AG10803 (cell line): ENCODE data around the gene TRAF2.

Source experiments
- DNase-seq: peaks from one replicate; pipeline ENCODE4 v3.0.0; 2010; ENCODE audit warnings: low read depth
- H3K4me3 ChIP-seq: 2 replicates; pipeline ENCODE4 v1.5.1; 2011; ENCODE audit warnings: mild to moderate bottlenecking, low read length, control low read depth
- CTCF ChIP-seq: conservative IDR thresholded peaks from 2 replicates; pipeline ENCODE4 v1.5.1; 2011; ENCODE audit warnings: mild to moderate bottlenecking, low read length, control low read depth, inconsistent platforms

TRAF2 gene

DNA sequence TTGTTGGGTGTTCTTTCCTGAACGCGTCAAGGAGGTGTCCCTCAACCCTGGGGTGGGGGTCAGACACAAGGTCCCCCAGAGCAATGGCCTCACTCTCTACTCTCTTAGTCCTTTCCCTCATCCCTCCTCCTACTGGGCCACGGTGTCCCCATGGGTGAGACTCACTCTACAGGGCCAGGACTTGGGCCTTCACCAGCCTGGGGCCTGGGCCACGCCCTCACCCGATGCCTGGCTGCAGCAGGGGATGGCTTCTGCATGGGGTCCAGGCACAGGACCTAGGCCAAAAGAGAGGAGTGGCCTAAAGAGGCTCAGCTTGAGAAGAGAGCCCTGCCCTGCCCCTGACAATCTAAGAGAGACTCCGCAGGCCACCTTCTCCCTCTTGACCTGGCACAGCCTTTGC, 71.6 kb downstream of the TRAF2 start:
- TF ChIP-seq CTCF, result no peak
- no peak overlapping the region for H3K4me3 ChIP-seq
- DNase-seq, result no peak

DNA sequence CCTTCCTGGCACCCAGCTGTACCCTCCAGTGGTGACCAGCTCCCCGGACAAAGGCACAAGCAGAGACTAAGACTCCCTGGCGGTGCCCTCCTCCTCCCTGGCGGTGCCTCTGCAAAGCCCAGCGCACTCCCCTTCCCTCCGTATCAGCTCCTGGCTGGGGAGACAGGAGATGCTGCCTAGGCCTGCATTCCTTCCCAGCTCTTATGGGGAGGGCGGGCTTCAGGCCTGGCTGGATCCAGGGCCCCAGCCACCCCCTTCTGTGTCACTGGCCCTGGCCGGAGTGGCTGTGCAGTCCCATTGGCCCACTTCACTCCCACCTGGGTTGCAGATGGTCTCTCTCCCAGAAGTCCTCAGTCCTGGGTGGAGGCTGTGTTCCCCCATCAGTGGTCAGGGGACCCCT, 72.2 kb downstream of the TRAF2 start:
- TF ChIP-seq CTCF, result no peak
- DNase-seq, result no peak
- no peak overlapping the region for H3K4me3 ChIP-seq

- TF ChIP-seq CTCF, result no peak
- no peak overlapping the region for H3K4me3 ChIP-seq
- no peak for DNase-seq
Observed at GRCh38 chr9:136958898-136959850, 72.9 kb downstream of the TRAF2 start.

- no peak overlapping the region for H3K4me3 ChIP-seq
- TF ChIP-seq CTCF, result no peak
- DNase-seq, result no peak
Observed at GRCh38 chr9:136960212-136960937, 74.1 kb downstream of the TRAF2 start.

GRCh38 chr9:136960938-136961275, 74.6 kb downstream of the TRAF2 start:
- DNase-seq, result no peak
- TF ChIP-seq CTCF, result no peak
- no peak overlapping the region for H3K4me3 ChIP-seq

DNA sequence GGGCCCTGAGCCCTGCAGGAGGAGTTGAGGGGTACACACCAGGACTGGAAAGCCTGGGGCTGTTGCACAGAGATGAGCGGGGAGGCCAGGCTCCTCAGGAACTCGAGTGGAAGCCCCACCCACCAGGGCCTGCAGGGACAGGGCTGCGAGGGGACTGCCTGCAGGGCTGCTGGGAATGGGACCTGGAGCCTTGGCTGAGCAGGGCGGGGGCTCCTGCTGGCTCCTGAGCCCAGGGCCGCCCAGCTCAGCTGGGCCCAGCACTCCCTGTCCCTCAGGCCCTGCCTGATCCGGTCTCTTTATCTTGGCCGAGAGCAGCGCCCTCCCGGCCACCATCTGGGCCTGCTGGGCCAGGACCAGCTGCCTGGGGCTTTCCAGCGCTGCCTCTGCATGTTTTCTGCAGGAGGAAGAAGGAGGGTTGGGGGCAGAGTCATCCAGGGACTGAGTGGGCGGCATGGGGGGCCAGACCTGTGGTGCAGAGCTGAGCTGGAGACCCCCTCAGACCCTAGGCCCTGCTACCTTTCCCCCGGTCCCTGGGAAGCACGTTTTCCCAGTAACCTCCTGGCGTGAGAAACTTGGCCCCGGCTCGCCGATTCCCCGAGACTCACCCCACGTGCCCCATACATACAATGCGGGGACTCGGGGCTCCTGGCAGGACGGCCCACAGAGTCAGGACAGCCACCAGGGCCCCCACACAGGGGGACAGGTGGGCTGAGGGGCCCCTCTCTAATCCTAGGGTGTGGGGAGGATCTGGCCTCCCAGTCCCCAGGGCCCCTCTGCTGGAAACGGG, 75.2 kb downstream of the TRAF2 start:
- TF ChIP-seq CTCF, result no peak
- H3K4me3 ChIP-seq, result no peak overlapping the region
- no peak for DNase-seq
